Aorta (tissue), 5 donors: ENCODE measurements around the gene MORF4L1. TPM values are rescaled to one million over a fixed set of nuclear protein-coding genes. Genes with fewer than 3 reads are reported as not detected.

Source experiments
- ATAC-seq: fragments of 200-7000 bp; cut with Tn5 transposase; one replicate; pipeline ENCODE4 v1.9.1; 2022; ENCODE audit warnings: moderate library complexity; ENCODE audit not compliant: low FRiP score
- DNase-seq, 2 donors: peaks; one replicate each; pipeline ENCODE4 v3.0.0-alpha.2; 2020
- H3K27ac ChIP-seq, 2 donors: one replicate each; pipeline ENCODE4 v1.5.1; 2013; ENCODE audit warnings: low read length in 2 of 2, mild to moderate bottlenecking in 2 of 2, moderate library complexity in 2 of 2, control low read depth in 1 of 2, inconsistent platforms in 1 of 2, low read depth in 1 of 2
- H3K27me3 ChIP-seq, 2 donors: one replicate each; pipeline ENCODE4 v1.6.1; 2013; ENCODE audit warnings: control low read depth in 1 of 2, low read length in 1 of 2, mild to moderate bottlenecking in 1 of 2, moderate library complexity in 1 of 2; ENCODE audit not compliant: insufficient read depth in 2 of 2, control insufficient read depth in 1 of 2
- H3K36me3 ChIP-seq, 2 donors: one replicate each; pipeline ENCODE4 v1.6.1; 2013; ENCODE audit warnings: control low read depth in 1 of 2, low read length in 1 of 2, mild to moderate bottlenecking in 1 of 2; ENCODE audit not compliant: insufficient read depth in 2 of 2, control insufficient read depth in 1 of 2
- H3K4me1 ChIP-seq, 2 donors: one replicate each; pipeline ENCODE4 v1.6.1; 2013; ENCODE audit warnings: low read length in 2 of 2, control low read depth in 1 of 2, mild to moderate bottlenecking in 1 of 2, moderate library complexity in 1 of 2; ENCODE audit not compliant: insufficient read depth in 2 of 2, control insufficient read depth in 1 of 2
- H3K4me3 ChIP-seq, 2 donors: one replicate each; pipeline ENCODE4 v1.5.1; 2013; ENCODE audit warnings: low read length in 2 of 2, control low read depth in 1 of 2, mild to moderate bottlenecking in 1 of 2
- H3K9me3 ChIP-seq: one replicate; pipeline ENCODE4 v1.6.1; 2013; ENCODE audit warnings: mild to moderate bottlenecking, low read length; ENCODE audit not compliant: control insufficient read depth
- WGBS, 2 donors: extraction: QIAGEN DNeasy Blood & Tissue Kit; methylation state at CpG; one replicate each; pipeline ENCODE4 v1.1.7; 2013; 5-methylcytosine and 5-hydroxymethylcytosine counted together
- intact Hi-C, 2 donors: fragments of 100-400 bp; cut with DNase I; formaldehyde crosslinking; loops; one replicate each; pipeline versions ENCODE4 v1.14.2 to v1.15.0; 2022
- polyA plus RNA-seq, 2 donors: library from polyadenylated mRNA; stranded (reverse); fragments of 200-250 nt; gene quantifications; one replicate each; pipeline ENCODE4 v1.2.3, GENCODE V29; 2013
- total RNA-seq, 2 donors: library from RNA; stranded (reverse); fragmentation: NEBNext Ultra II Directional; extraction: Animal tissue kit (Norgen Biotek cat#: 25700); gene quantifications; one replicate each; pipeline ENCODE4 v1.2.1, GENCODE V29; 2021
- donor health status: healthy with polysubstance abuse.
- donor health status: Bipolar disorder and iron deficiency.
- donor health status: DM: no; HTN: no; CAD: no.
- donor health status: DM: no; HTN: no; CAD: no.
- donor health status: DM: yes; HTN: yes; CAD: no.

MORF4L1 gene
- total and polyA plus RNA-seq, 4 donors, result 363 to 868 (median 429) TPM

GRCh38 chr15:78930577-78931388 lies 58.1 kb downstream of the MORF4L1 start:
- 52 to 53% methylated on average over 11 of the region's 11 CpGs for WGBS, 2 donors
- peaks cover 0 to 4% of the 10 kb centered on the region in 2 donors for H3K36me3 ChIP-seq
- no peaks in the 10 kb centered on the region for H3K27me3 ChIP-seq
- no peak overlapping the region for H3K4me3 ChIP-seq
- ATAC-seq (peak; percentile 42), DNase-seq (peak; percentile 62 to 76)
- no peaks in the 10 kb centered on the region for H3K9me3 ChIP-seq
- no peaks in the 10 kb centered on the region for H3K4me1 ChIP-seq
- no peak overlapping the region for H3K27ac ChIP-seq
- intact Hi-C loops, result no loop called here

DNA sequence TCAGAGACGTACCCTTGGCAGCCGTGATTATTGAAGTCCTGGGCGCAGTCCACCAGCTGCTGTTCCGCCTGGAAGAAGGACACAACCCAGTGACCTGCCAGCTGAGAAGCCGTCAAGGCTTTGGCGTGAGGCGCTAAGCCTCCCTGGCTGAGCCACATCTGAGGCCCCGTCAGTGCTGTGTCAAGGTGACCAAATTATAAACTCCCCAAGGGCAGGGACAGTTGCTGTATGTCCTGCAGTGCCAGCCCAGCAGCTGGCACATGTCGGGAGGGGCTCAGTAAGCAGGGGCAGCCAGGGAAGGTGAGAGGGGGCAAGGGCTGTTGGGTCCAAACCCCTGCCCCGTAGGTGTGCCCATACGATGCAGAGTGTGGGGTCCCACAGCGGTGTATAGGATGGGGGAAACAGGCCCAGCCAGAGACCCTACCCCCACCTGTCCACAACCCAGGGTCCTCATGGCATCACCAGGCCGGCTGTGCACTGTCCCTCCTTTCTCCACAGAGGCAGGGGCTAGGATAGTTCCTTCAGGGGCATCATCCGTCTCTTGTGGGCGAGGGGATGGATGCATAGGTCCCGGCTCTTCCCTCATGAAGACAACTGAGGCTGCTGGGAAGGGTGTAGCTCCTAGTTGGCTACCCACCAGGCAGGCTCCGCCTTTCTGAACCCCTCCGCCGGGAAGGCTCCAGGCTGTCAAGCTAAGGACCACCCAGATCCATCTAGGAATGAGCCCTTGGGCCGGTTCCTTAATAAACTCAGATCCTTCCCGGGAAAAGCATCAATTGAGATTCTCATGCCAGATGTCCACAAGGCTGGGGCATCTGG lies 59.0 kb downstream of the MORF4L1 start:
- intact Hi-C loops, result no loop called here
- H3K36me3 ChIP-seq, result peaks cover 0 to 4% of the 10 kb centered on the region in 2 donors
- no peaks in the 10 kb centered on the region for H3K9me3 ChIP-seq
- H3K4me3 ChIP-seq, result no peak overlapping the region
- WGBS, 2 donors, result 72 to 73% methylated on average over 21 of the region's 21 CpGs
- no peaks in the 10 kb centered on the region for H3K4me1 ChIP-seq
- DNase-seq, result peak; percentile 52 to 68
- H3K27ac ChIP-seq, result no peak overlapping the region
- no peaks in the 10 kb centered on the region for H3K27me3 ChIP-seq
- ATAC-seq, result peak; percentile 4

DNA sequence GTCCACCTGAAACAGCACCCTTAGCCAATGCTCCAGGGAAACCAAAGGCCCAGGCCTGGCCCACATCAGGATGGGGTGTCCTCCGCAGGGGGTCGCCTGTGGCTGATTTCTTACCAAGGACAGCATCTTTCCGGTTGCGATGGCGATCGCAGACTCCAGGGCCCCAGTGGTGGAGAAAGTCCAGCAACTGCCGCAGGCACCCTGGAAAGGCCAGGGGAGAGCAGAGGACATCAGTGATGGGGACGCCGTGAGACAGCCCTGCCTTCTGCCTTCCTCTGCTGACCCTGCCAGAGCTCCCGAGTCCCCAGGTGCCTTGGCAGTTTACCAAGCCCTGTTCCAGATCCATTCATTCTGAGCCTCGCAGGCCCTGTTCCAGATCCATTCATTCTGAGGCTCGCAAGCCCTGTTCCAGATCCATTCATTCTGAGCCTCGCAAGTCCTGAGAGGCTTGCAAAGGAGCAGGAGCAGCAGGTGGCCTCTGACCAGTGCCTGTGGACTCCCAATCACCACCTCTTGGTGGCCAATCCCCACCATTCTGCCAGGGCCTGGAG lies 59.6 kb downstream of the MORF4L1 start:
- ATAC-seq, result no peak
- intact Hi-C loops, result no loop called here
- H3K4me3 ChIP-seq, result no peak overlapping the region
- no peaks in the 10 kb centered on the region for H3K27me3 ChIP-seq
- no peaks in the 10 kb centered on the region for H3K4me1 ChIP-seq
- H3K9me3 ChIP-seq, result no peaks in the 10 kb centered on the region
- WGBS, 2 donors, result 87 to 89% methylated on average over 13 of the region's 13 CpGs
- peak in 1 of 2 donors; percentile 75 for DNase-seq
- H3K27ac ChIP-seq, result no peak overlapping the region
- H3K36me3 ChIP-seq, result no peaks in the 10 kb centered on the region

DNA sequence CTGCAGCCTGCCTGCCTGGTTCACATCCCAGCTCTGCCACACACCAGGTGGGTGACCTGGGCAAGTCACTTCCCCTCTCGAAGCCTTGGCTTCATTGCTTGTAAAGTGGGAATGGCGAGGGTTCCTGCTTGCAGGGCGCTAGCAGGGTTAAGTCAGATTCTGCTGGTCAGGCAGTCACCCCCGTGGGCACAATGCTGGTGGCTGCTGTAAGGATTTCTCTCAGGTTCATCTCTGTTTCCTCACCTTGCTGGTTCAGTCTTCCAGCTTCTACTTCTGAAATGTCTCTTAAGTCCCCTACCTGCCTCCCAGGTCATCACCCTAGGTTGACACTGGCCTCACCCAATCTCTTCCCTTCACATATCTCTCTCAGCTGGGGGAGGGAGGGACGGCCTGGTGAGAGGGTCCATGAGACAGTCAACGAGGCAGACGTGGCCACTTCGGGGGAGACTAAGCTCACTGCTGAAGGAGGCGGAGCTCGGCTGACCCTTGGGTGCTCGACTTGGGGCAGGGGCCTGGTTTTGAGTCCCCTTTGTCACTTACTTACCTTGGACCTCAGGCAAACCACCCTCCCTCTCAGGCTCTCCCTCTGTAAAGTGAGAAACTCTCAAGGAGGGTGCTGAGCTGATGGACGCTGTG lies 60.6 kb downstream of the MORF4L1 start:
- no peak overlapping the region for H3K27ac ChIP-seq
- DNase-seq (peak in 1 of 2 donors; percentile 68), ATAC-seq (no peak)
- H3K4me3 ChIP-seq, result no peak overlapping the region
- no peaks in the 10 kb centered on the region for H3K4me1 ChIP-seq
- WGBS, 2 donors, result 67 to 70% methylated on average over 12 of the region's 12 CpGs
- intact Hi-C loops, result no loop called here
- no peaks in the 10 kb centered on the region for H3K36me3 ChIP-seq
- H3K9me3 ChIP-seq, result no peaks in the 10 kb centered on the region
- no peaks in the 10 kb centered on the region for H3K27me3 ChIP-seq

DNA sequence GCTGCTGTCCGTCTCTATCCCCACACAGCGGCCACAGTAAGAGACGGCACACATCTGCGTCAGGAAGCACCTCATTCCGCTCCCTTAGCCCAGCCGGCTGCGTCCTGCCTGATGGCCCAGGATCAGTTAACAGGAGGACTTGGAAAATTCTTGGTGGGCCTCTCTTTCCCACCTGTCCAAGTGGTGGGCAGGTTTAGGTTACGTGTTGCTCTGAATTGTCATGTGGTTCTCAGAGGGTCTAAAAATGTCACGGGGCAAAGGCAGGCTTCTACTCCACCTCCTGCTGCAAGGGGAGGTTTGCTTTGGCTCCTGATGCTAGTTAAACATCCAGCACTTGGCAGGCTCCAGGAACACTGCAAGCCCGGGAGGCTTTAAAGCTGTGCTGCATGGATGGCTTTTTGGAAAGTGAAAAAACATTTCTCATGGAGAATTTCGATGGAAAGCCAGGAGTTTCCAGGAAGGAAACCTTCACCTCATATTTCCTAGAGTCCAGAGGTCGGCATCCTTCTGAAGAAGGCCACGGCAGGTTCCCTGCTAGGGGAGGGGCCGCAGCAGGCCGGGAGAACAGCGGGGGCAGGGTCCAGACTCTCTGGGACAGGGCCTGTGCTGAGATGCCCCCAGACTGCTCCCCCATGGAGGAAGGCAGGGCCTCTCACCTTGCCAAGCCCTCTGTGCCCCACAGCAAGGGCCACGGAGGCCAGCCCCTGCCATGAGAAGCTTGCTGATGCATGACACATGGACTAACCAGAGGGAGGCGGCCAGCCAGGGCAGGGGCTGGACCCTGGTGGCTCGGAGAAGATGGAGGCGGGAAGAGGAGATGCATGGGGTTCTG lies 61.3 kb downstream of the MORF4L1 start:
- Histone ChIP-seq H3K4me1 (no peaks in the 10 kb centered on the region), H3K27me3 (no peaks in the 10 kb centered on the region), H3K27ac (no peak overlapping the region), H3K9me3 (no peaks in the 10 kb centered on the region), H3K4me3 (no peak overlapping the region), H3K36me3 (no peaks in the 10 kb centered on the region)
- ATAC-seq (peak; percentile 74), DNase-seq (peak; percentile 62 to 78)
- WGBS, 2 donors, result 20 to 24% methylated on average over 20 of the region's 20 CpGs
- intact Hi-C loops, result no loop called here

- peak in 1 of 2 donors; percentile 31 for DNase-seq
- H3K4me3 ChIP-seq, result no peak overlapping the region
- WGBS, 2 donors, result 83 to 88% methylated on average over 5 of the region's 5 CpGs
- no peaks in the 10 kb centered on the region for H3K4me1 ChIP-seq
- H3K27ac ChIP-seq, result no peak overlapping the region
- H3K36me3 ChIP-seq, result no peaks in the 10 kb centered on the region
- H3K27me3 ChIP-seq, result no peaks in the 10 kb centered on the region
- no peaks in the 10 kb centered on the region for H3K9me3 ChIP-seq
- ATAC-seq, result no peak
- intact Hi-C loops, result no loop called here
Observed at GRCh38 chr15:78934655-78935023, 61.9 kb downstream of the MORF4L1 start.

DNA sequence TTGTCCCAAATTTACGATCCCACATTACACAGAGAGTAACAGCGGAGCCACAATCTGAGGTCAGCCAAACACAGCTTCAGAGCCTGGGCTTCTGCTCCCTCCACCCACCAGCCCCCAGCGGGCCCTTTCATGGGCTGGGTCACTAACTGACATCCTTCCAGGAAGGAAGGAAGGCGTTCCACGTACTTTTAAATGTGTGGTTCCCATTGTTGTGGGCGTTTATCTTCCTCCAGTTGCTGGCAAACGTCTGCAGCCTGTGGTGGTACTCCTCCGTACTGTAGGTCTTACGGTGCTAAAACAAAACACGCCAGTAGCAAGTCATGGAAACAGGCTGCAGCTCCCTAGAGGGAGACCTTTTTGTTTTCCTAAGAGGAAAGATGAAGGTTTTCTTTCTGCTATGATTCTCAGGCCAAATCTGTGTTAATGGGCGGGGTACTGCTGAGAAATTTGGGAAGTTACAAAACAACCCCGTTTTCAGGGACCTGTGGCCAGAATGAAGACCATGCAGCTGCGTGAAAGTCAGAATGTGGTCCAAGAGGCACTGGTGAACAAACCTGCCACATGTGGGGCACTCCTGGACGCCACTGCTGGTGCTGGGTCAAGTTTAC lies 64.5 kb downstream of the MORF4L1 start:
- H3K36me3 ChIP-seq, result no peaks in the 10 kb centered on the region
- WGBS, 2 donors, result 84 to 85% methylated on average over 14 of the region's 14 CpGs
- no peak for ATAC-seq
- no peaks in the 10 kb centered on the region for H3K4me1 ChIP-seq
- intact Hi-C loops, result no loop called here
- no peak overlapping the region for H3K4me3 ChIP-seq
- DNase-seq, result peak; percentile 54 to 69
- no peaks in the 10 kb centered on the region for H3K27me3 ChIP-seq
- no peaks in the 10 kb centered on the region for H3K9me3 ChIP-seq
- no peak overlapping the region for H3K27ac ChIP-seq
